ENCODE results near the gene FGF4. TPM values are rescaled to one million over a fixed set of nuclear protein-coding genes. Genes with fewer than 3 reads are reported as not detected.

The FGF4 gene
- total and polyA plus RNA-seq, 2 donors (not counting 3 experiments of a cell fraction or from before 2014, with no cell fraction given) = not detected

GRCh38 chr11:69812946-69813345 is 37.8 kb upstream of the FGF4 start:
- Histone ChIP-seq H3K4me1 (ENCODE audit: control insufficient read depth, extremely low read depth, insufficient read depth, low read length) (no peaks in the 10 kb centered on the region), H3K36me3 (ENCODE audit: control insufficient read depth in 2 of 2, extremely low read depth in 1 of 2, insufficient read depth in 2 of 2, low read length in 2 of 2) (no peaks in the 10 kb centered on the region), H3K79me2 (ENCODE audit: control insufficient read depth, insufficient read depth, low read length) (no peaks in the 10 kb centered on the region), H3K9me3 (replicated peaks; ENCODE audit: control insufficient read depth, insufficient read depth, low read length) (no peaks in the 10 kb centered on the region), H4K20me1 (replicated peaks; ENCODE audit: control insufficient read depth, extremely low read depth, insufficient read depth, low read length) (no peaks in the 10 kb centered on the region), H3K4me3 (replicated peaks in 1 of 3; ENCODE audit: insufficient read depth in 1 of 3, low read depth in 1 of 3, low read length in 3 of 3) (no peak overlapping the region), H3K27me3 (ENCODE audit: control insufficient read depth in 2 of 2, insufficient read depth in 2 of 2, low read length in 2 of 2) (peaks cover 22 to 23% of the 10 kb centered on the region in 2 experiments), H3K27ac (ENCODE audit: insufficient read depth, low read depth, low read length) (no peak overlapping the region), H3K4me2 (ENCODE audit: insufficient read depth, low read length) (no peak overlapping the region), H2AFZ (ENCODE audit: low read depth, low read length) (no peak overlapping the region), H3K9ac (replicated peaks; ENCODE audit: extremely low read depth, insufficient read depth, low read length) (no peak overlapping the region), H3K9me1 (replicated peaks; ENCODE audit: control insufficient read depth, extremely low read depth, insufficient read depth, low read length) (no peaks in the 10 kb centered on the region)
- intact Hi-C loops (cut with micrococcal nuclease) = no loop called here
- TF ChIP-seq POLR2A (IDR thresholded peaks at IDR 0.05; ENCODE audit: low read depth, low read length) = no peak
- TF ChIP-seq JUN (IDR thresholded peaks at IDR 0.05; ENCODE audit: borderline replicate concordance, insufficient read depth, insufficient read length, low read depth) = no peak
- TF ChIP-seq FOS (IDR thresholded peaks at IDR 0.05; ENCODE audit: borderline replicate concordance, insufficient read depth, low read length) = no peak
- no peak for TF ChIP-seq GATA2 (IDR thresholded peaks at IDR 0.05; ENCODE audit: insufficient read depth, insufficient read length, low read depth, low read length)
- no peak for TF ChIP-seq EZH2 (IDR thresholded peaks at IDR 0.05; ENCODE audit: borderline replicate concordance, low read depth, low read length, severe bottlenecking)
- no peak for TF ChIP-seq CTCF (IDR thresholded peaks at IDR 0.05; ENCODE audit: extremely low read depth in 1 of 2, insufficient read depth in 1 of 2, low read depth in 1 of 2, low read length in 2 of 2)
- no peak for TF ChIP-seq MAX (IDR thresholded peaks at IDR 0.05; ENCODE audit: insufficient read depth, insufficient read length)
- TF ChIP-seq POLR2AphosphoS5 (IDR thresholded peaks at IDR 0.05; ENCODE audit: insufficient read depth, low read depth, low read length) = no peak
- TF ChIP-seq MYC (IDR thresholded peaks at IDR 0.05; ENCODE audit: low read depth, low read length) = no peak
- no peak for DNase-seq (ENCODE audit: low read depth, low spot score)
- FAIRE-seq = no peak
- dilution Hi-C loops (cut with MboI; ENCODE audit: extremely low pct_ligation_motif_present, low sequenced_read_pairs) = no loop called here
- BruUV-seq (replicated peaks) = no TSS peak
- ChIA-PET CTCF (no interaction called here), POLR2A (no interaction called here)

Data from endothelial cell of umbilical vein (primary cell).